ENCODE measurements around the gene GPRIN2.
A peak's percentile ranks its signal among the peaks of the same experiment; 100 is the strongest.

Gene GPRIN2

GRCh38 chr10:46565591-46566332 lies 9.3 kb upstream of the GPRIN2 start:
- peak; percentile 85 for DNase-seq

GRCh38 chr10:46560952-46561351 lies 4.5 kb upstream of the GPRIN2 start:
- DNase-seq = peak; percentile 49

GRCh38 chr10:46560381-46560780 lies 3.9 kb upstream of the GPRIN2 start:
- no peak for DNase-seq

GRCh38 chr10:46559231-46559671 lies 2.8 kb upstream of the GPRIN2 start:
- DNase-seq = peak; percentile 47

- DNase-seq = peak; percentile 57
Observed at GRCh38 chr10:46558392-46559185, 2.1 kb upstream of the GPRIN2 start.

GRCh38 chr10:46558122-46558391 lies 1.6 kb upstream of the GPRIN2 start:
- peak; percentile 58 for DNase-seq

GRCh38 chr10:46557319-46558121 lies 1.1 kb upstream of the GPRIN2 start:
- DNase-seq = peak; percentile 61

GRCh38 chr10:46555713-46556514 lies 544 bp downstream of the GPRIN2 start:
- DNase-seq = peak; percentile 85

GRCh38 chr10:46555366-46555712 lies 1.1 kb downstream of the GPRIN2 start:
- DNase-seq = peak; percentile 58

GRCh38 chr10:46554166-46554781 lies 2.2 kb downstream of the GPRIN2 start:
- DNase-seq = peak; percentile 39

GRCh38 chr10:46553238-46554049 lies 3.0 kb downstream of the GPRIN2 start:
- peak; percentile 59 for DNase-seq

GRCh38 chr10:46552526-46553237 lies 3.8 kb downstream of the GPRIN2 start:
- DNase-seq = peak; percentile 59

GRCh38 chr10:46551701-46552525 lies 4.5 kb downstream of the GPRIN2 start:
- peak; percentile 63 for DNase-seq

- DNase-seq = peak; percentile 55
Observed at GRCh38 chr10:46550795-46551700, 5.4 kb downstream of the GPRIN2 start.

GRCh38 chr10:46550076-46550790 lies 6.2 kb downstream of the GPRIN2 start:
- DNase-seq = peak; percentile 62

GRCh38 chr10:46549171-46550075 lies 7.0 kb downstream of the GPRIN2 start:
- DNase-seq = peak; percentile 59

Data from islet precursor cell (in vitro differentiated cells).